Neural cell (in vitro differentiated cells): ENCODE data around the gene INSYN2B. TPM values are rescaled to one million over a fixed set of nuclear protein-coding genes. Genes with fewer than 3 reads are reported as not detected.

Experiments
- H2AFZ ChIP-seq: fragments of 200-600, 300-800 bp; sonication (generic), shearing (Covaris generic); 2 replicates; pipeline ENCODE4 v1.6.0; 2014; ENCODE audit warnings: low read depth, mild to moderate bottlenecking, antibody characterized with exemption, low read length, moderate library complexity
- H3F3A ChIP-seq: fragments of 200-600 bp; shearing (Covaris generic); 2 replicates; pipeline ENCODE4 v1.6.1; 2016; ENCODE audit warnings: mild to moderate bottlenecking, moderate library complexity, mixed read lengths, antibody characterized with exemption, low read length; ENCODE audit not compliant: insufficient read depth, poor library complexity, severe bottlenecking
- H3K27ac ChIP-seq: fragments of 200-600, 300-800 bp; sonication (generic), shearing (Covaris generic); 2 replicates; pipeline ENCODE4 v1.5.1; 2014; ENCODE audit warnings: mild to moderate bottlenecking, low read length, moderate library complexity
- H3K27me3 ChIP-seq: fragments of 300-800, 200-600 bp; sonication (generic), shearing (Covaris generic); 2 replicates; pipeline ENCODE4 v1.6.0; 2014; ENCODE audit warnings: mild to moderate bottlenecking, low read depth, low read length, moderate library complexity; ENCODE audit not compliant: insufficient read depth
- H3K36me3 ChIP-seq: fragments of 300-800, 200-600 bp; sonication (generic), shearing (Covaris generic); 2 replicates; pipeline ENCODE4 v1.5.1; 2014; ENCODE audit warnings: mild to moderate bottlenecking, antibody characterized with exemption, low read length, moderate library complexity; ENCODE audit not compliant: insufficient read depth
- H3K4me2 ChIP-seq: fragments of 300-800, 200-600 bp; sonication (generic), shearing (Covaris generic); 2 replicates; pipeline ENCODE4 v1.6.0; 2014; ENCODE audit warnings: mild to moderate bottlenecking, low read length
- H3K4me3 ChIP-seq: fragments of 300-800, 200-600 bp; sonication (generic), shearing (Covaris generic); 2 replicates; pipeline ENCODE4 v1.5.1; 2014; ENCODE audit warnings: mild to moderate bottlenecking, low read length, moderate library complexity
- H3K79me2 ChIP-seq: fragments of 200-600 bp; shearing (Covaris generic); replicated peaks from 2 replicates; pipeline ENCODE4 v1.6.0; 2014; ENCODE audit warnings: mild to moderate bottlenecking, low read length, moderate library complexity; ENCODE audit not compliant: insufficient read depth
- H3K9ac ChIP-seq: fragments of 300-800, 200-600 bp; sonication (generic), shearing (Covaris generic); 2 replicates; pipeline ENCODE4 v1.6.1; 2016; ENCODE audit warnings: mild to moderate bottlenecking, low read length, mixed read lengths
- H3K9me2 ChIP-seq: fragments of 200-600 bp; shearing (Covaris generic); 2 replicates; pipeline ENCODE4 v1.6.1; 2016; ENCODE audit warnings: mild to moderate bottlenecking, low read length, mixed read lengths; ENCODE audit not compliant: insufficient read depth
- H3K9me3 ChIP-seq: fragments of 200-600, 300-800 bp; sonication (generic), shearing (Covaris generic); 2 replicates; pipeline ENCODE4 v1.6.1; 2016; ENCODE audit warnings: mild to moderate bottlenecking, mixed run types, low read length, moderate library complexity, mixed read lengths
- H4K20me1 ChIP-seq: fragments of 200-600 bp; shearing (Covaris generic); 2 replicates; pipeline ENCODE4 v1.6.1; 2016; ENCODE audit warnings: mild to moderate bottlenecking, mixed run types; ENCODE audit not compliant: insufficient read depth
- CTCF ChIP-seq: fragments of 450-650 bp; IDR thresholded peaks from 2 replicates; pipeline ENCODE4 v1.5.1; 2014; ENCODE audit warnings: antibody characterized with exemption, mild to moderate bottlenecking, moderate library complexity; ENCODE audit not compliant: poor library complexity, severe bottlenecking
- EP300 ChIP-seq: fragments of 450-650 bp; conservative IDR thresholded peaks from 2 replicates; pipeline ENCODE4 v1.6.1; 2014; ENCODE audit warnings: antibody characterized with exemption, mild to moderate bottlenecking, moderate library complexity; ENCODE audit not compliant: poor library complexity, severe bottlenecking
- EZH2 ChIP-seq: fragments of 200-600, 300-800 bp; shearing (Covaris generic), sonication (generic); IDR thresholded peaks from 2 replicates; pipeline ENCODE4 v1.6.1; 2014; ENCODE audit warnings: antibody characterized with exemption, low read length, borderline replicate concordance, mild to moderate bottlenecking; ENCODE audit not compliant: insufficient read depth, poor library complexity, severe bottlenecking
- MXI1 ChIP-seq: fragments of 450-650 bp; conservative IDR thresholded peaks from 2 replicates; pipeline ENCODE4 v1.6.1; 2014; ENCODE audit warnings: antibody characterized with exemption, mild to moderate bottlenecking; ENCODE audit not compliant: poor library complexity, severe bottlenecking
- POLR2AphosphoS5 ChIP-seq: IDR thresholded peaks from 2 replicates; pipeline ENCODE4 v1.6.1; 2012
- RAD21 ChIP-seq: fragments of 450-650 bp; conservative IDR thresholded peaks from 2 replicates; pipeline ENCODE4 v1.6.1; 2014; ENCODE audit warnings: antibody characterized with exemption, mild to moderate bottlenecking, moderate library complexity
- REST ChIP-seq: IDR thresholded peaks from 2 replicates; pipeline ENCODE4 v1.6.1; 2012; ENCODE audit warnings: borderline replicate concordance
- SMC3 ChIP-seq: fragments of 450-650 bp; conservative IDR thresholded peaks from 2 replicates; pipeline ENCODE4 v1.6.1; 2014; ENCODE audit warnings: antibody characterized with exemption, mild to moderate bottlenecking, moderate library complexity; ENCODE audit not compliant: poor library complexity
- TAF1 ChIP-seq: IDR thresholded peaks from 2 replicates; pipeline ENCODE4 v1.6.1; 2012; ENCODE audit warnings: low read depth
- polyA plus RNA-seq: library from polyadenylated mRNA; depleted of rRNA; stranded (reverse); fragments of >200 nt; gene quantifications from 2 replicates; pipeline ENCODE4 v1.2.3, GENCODE V29; 2014

Gene INSYN2B
- polyA plus RNA-seq, 1 donor from 2014 or later, result 0.37 TPM

GRCh38 chr5:169973056-169973455 is 7.2 kb downstream of the INSYN2B start:
- TF ChIP-seq RAD21 (no peak), POLR2AphosphoS5 (no peak), EZH2 (no peak), EP300 (no peak), CTCF (no peak), TAF1 (no peak), MXI1 (no peak), REST (no peak), SMC3 (no peak)
- no peak overlapping the region for H2AFZ ChIP-seq
- no peaks in the 10 kb centered on the region for H3K9me2 ChIP-seq
- no peak overlapping the region for H3K27ac ChIP-seq
- no peak overlapping the region for H3K4me2 ChIP-seq
- H3K9ac ChIP-seq, result no peak overlapping the region
- no peaks in the 10 kb centered on the region for H3K27me3 ChIP-seq
- no peaks in the 10 kb centered on the region for H3K79me2 ChIP-seq
- H3K9me3 ChIP-seq, result no peaks in the 10 kb centered on the region
- H3K4me3 ChIP-seq, result no peak overlapping the region
- H3K36me3 ChIP-seq, result no peaks in the 10 kb centered on the region
- H4K20me1 ChIP-seq, result no peaks in the 10 kb centered on the region
- H3F3A ChIP-seq, result no peaks in the 10 kb centered on the region

- TF ChIP-seq EZH2, result no peak
- TF ChIP-seq MXI1, result no peak
- Histone ChIP-seq H2AFZ (no peak overlapping the region), H3K27me3 (no peaks in the 10 kb centered on the region), H3K27ac (no peak overlapping the region), H3K9ac (no peak overlapping the region), H3F3A (no peaks in the 10 kb centered on the region), H3K9me3 (no peaks in the 10 kb centered on the region), H4K20me1 (no peaks in the 10 kb centered on the region), H3K36me3 (no peaks in the 10 kb centered on the region), H3K4me3 (no peak overlapping the region), H3K79me2 (no peaks in the 10 kb centered on the region), H3K9me2 (no peaks in the 10 kb centered on the region), H3K4me2 (no peak overlapping the region)
Observed at GRCh38 chr5:169971780-169972179, 8.5 kb downstream of the INSYN2B start.
